Right lobe of liver (tissue), 6 donors: ENCODE measurements around the gene BTBD6. TPM values are rescaled to one million over a fixed set of nuclear protein-coding genes. Genes with fewer than 3 reads are reported as not detected.

Source experiments
- ATAC-seq, 4 donors: fragments of 200-7000 bp; cut with Tn5 transposase; one replicate each; pipeline ENCODE4 v1.9.1; 2020; ENCODE audit warnings: mild to moderate bottlenecking in 4 of 4, moderate library complexity in 4 of 4
- DNase-seq, 3 donors: peaks; one replicate each; pipeline ENCODE4 v3.0.0-alpha.2; 2020
- H3K27ac ChIP-seq, 3 donors: fragments of 200-600 bp; one replicate each; pipeline ENCODE4 v1.8.0; 2022
- H3K27me3 ChIP-seq, 2 donors: fragments of 200-600 bp; one replicate each; pipeline ENCODE4 v1.8.0; 2022
- H3K36me3 ChIP-seq, 4 donors: fragments of 200-600 bp; sonication (generic) in 1 of 4; one replicate each; pipeline versions ENCODE4 v1.5.1 to v1.8.0; 2017 to 2022; ENCODE audit warnings: control low read depth in 1 of 4
- H3K4me1 ChIP-seq, 4 donors: fragments of 200-600 bp; sonication (generic) in 1 of 4; one replicate each; pipeline versions ENCODE4 v1.5.1 to v1.8.0; 2017 to 2022; ENCODE audit warnings: control low read depth in 1 of 4
- H3K4me3 ChIP-seq, 3 donors: fragments of 200-600 bp; one replicate each; pipeline ENCODE4 v1.8.0; 2022
- H3K9me3 ChIP-seq, 4 donors: fragments of 200-600 bp; sonication (generic) in 1 of 4; one replicate each; pipeline versions ENCODE4 v1.5.1 to v1.8.0; 2017 to 2022; ENCODE audit warnings: control low read depth in 1 of 4
- POLR2A ChIP-seq: fragments of 450-650 bp; IDR thresholded peaks from one replicate; pipeline ENCODE4 v1.6.1; 2017; ENCODE audit warnings: antibody characterized with exemption, mild to moderate bottlenecking
- WGBS: methylation state at CpG from one replicate; pipeline ENCODE4 v1.1.6; 2018; ENCODE audit warnings: low coverage, low lambda C conversion rate; ENCODE audit not compliant: insufficient coverage; ENCODE audit errors: missing lambda C conversion rate; 5-methylcytosine and 5-hydroxymethylcytosine counted together
- intact Hi-C, 2 donors: fragments of 100-400 bp; cut with DNase I; formaldehyde crosslinking; loops; one replicate each; pipeline versions ENCODE4 v1.11.2 to v1.14.1; 2022
- total RNA-seq, 6 experiments: library from RNA; depleted of rRNA in 2 of 6; stranded (reverse); fragments of >200 nt in 2 of 6; fragmentation: NEBNext Ultra II Directional in 3 of 6; extraction: Animal tissue kit (Norgen Biotek cat#: 25700) in 3 of 6; gene quantifications; one replicate each; pipeline versions ENCODE4 v1.1.0 to v1.2.4, GENCODE V29; 2016 to 2023
- TF ChIP-seq, protein P1 (sequence below), 4 donors: fragments of 200-600 bp in 3 of 4; fragments of 450-650 bp in 1 of 4; IDR thresholded peaks; one replicate each; pipeline versions ENCODE4 v1.5.1 to v1.8.0; 2016 to 2022; ENCODE audit warnings: antibody characterized with exemption in 4 of 4, mild to moderate bottlenecking in 2 of 4
- donor health status: DM: no; HTN: yes; CAD: no.
- donor health status: DM: no; HTN: no; CAD: no.
- donor health status: DM: no; HTN: no; CAD: no.
- donor health status: DM: no; HTN: yes; CAD: no.
- donor health status: DM: no; HTN: yes; CAD: no.

The BTBD6 gene
- total RNA-seq, 6 experiments from 2014 or later: 16.5 to 25.0 (median 17.7) TPM

GRCh38 chr14:105250008-105250366 lies 1.7 kb downstream of the BTBD6 start:
- Histone ChIP-seq H3K36me3 (peaks cover 0 to 7% (median 2%) of the 10 kb centered on the region in 4 donors), H3K27me3 (no peaks in the 10 kb centered on the region), H3K4me1 (peaks cover 0 to 13% (median 3%) of the 10 kb centered on the region in 4 donors), H3K9me3 (no peaks in the 10 kb centered on the region), H3K27ac (no peak overlapping the region), H3K4me3 (no peak overlapping the region)
- intact Hi-C loops: no loop called here
- no peak for ATAC-seq
- no peak for DNase-seq
- no CpG with 5 or more reads among the region's 16 CpGs for WGBS
- no peak for TF ChIP-seq POLR2A
- TF ChIP-seq, protein P1, sequence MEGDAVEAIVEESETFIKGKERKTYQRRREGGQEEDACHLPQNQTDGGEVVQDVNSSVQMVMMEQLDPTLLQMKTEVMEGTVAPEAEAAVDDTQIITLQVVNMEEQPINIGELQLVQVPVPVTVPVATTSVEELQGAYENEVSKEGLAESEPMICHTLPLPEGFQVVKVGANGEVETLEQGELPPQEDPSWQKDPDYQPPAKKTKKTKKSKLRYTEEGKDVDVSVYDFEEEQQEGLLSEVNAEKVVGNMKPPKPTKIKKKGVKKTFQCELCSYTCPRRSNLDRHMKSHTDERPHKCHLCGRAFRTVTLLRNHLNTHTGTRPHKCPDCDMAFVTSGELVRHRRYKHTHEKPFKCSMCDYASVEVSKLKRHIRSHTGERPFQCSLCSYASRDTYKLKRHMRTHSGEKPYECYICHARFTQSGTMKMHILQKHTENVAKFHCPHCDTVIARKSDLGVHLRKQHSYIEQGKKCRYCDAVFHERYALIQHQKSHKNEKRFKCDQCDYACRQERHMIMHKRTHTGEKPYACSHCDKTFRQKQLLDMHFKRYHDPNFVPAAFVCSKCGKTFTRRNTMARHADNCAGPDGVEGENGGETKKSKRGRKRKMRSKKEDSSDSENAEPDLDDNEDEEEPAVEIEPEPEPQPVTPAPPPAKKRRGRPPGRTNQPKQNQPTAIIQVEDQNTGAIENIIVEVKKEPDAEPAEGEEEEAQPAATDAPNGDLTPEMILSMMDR (IDR thresholded peaks at IDR 0.05): no peak

DNA sequence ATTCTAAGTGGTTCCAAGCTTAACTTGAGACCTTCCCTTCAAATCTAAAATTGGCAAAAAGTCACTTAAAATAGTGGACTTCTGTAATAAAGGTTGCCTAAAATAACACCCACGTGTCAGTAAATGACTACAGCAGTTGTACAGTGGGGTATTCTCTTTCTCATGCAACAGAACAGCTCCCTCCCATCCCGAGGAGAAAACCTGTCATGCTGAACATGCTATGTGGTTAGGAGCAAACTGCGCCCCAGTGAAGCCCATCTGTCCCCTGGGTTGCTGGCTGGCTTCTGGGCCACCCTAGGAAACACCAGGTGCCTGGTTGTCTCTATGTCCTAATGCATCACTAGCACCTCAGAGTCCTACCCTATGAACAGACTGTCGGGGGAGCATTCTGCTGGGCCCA lies 2.7 kb downstream of the BTBD6 start:
- intact Hi-C loops: no loop called here
- TF ChIP-seq, protein P1 (IDR thresholded peaks at IDR 0.05): no peak
- no peak for TF ChIP-seq POLR2A
- H3K27ac ChIP-seq: no peak overlapping the region

GRCh38 chr14:105251920-105252319 lies 3.6 kb downstream of the BTBD6 start:
- no CpG with 5 or more reads among the region's 6 CpGs for WGBS

More for the DNA sequence above, 2.7 kb downstream of the BTBD6 start:
- peaks cover 0 to 9% (median under 1%) of the 10 kb centered on the region in 4 donors for H3K4me1 ChIP-seq
- no peaks in the 10 kb centered on the region for H3K27me3 ChIP-seq
- no peak overlapping the region for H3K4me3 ChIP-seq
- WGBS: 82% methylated on average over 2 of the region's 4 CpGs
- no peaks in the 10 kb centered on the region for H3K9me3 ChIP-seq
- ATAC-seq (no peak), DNase-seq (no peak)
- peaks cover 0 to 7% (median 2%) of the 10 kb centered on the region in 4 donors for H3K36me3 ChIP-seq

DNA sequence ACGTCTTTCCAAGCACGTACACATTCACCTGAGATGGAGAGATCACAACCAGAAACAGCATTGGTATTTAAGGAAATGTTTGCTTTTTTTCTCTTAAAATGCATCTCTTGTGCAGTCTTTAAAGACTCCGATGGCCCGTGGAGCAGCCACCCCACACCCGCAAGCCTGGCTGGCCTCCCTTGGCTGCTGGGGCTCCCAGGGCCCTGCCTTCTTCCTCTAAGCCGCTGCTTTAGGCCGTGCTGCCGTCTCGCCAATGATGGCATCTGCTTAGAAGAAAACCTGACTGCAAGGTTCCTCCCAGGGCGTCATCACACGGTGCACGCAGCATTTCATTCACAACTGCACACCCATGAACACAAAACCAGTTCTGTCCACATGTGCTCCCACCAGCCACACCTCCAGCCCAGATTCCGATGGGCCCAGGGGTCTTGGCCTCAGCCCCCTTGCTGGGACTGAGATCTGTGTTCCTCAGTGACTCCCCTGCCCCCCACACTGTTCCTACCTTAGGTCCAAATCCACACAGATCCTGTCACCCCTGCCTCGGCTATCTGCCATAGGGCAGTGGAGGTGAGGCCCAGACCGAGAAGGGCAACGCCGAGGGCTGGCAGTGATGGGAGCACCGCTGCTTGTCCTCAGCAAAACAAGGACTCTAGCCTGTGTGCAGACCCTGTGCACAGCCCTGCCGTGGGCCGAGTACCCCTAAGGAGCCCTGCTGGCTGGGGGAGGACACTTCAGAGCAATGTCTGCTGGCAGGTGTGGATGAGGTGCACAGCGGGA lies 4.4 kb downstream of the BTBD6 start:
- DNase-seq: peak in 1 of 3 donors; percentile 16
- Histone ChIP-seq H3K27me3 (no peaks in the 10 kb centered on the region), H3K27ac (no peak overlapping the region), H3K4me3 (no peak overlapping the region), H3K4me1 (peaks cover 0 to 5% (median 0%) of the 10 kb centered on the region in 4 donors), H3K9me3 (no peaks in the 10 kb centered on the region), H3K36me3 (peaks cover 0 to 7% (median 2%) of the 10 kb centered on the region in 4 donors)
- ATAC-seq: no peak
- 87% methylated on average over 3 of the region's 21 CpGs for WGBS
- TF ChIP-seq, protein P1 (IDR thresholded peaks at IDR 0.05): no peak
- TF ChIP-seq POLR2A: no peak
- intact Hi-C loops: no loop called here

More at GRCh38 chr14:105251920-105252319, 3.6 kb downstream of the BTBD6 start:
- no peak for ATAC-seq
- H3K4me3 ChIP-seq: no peak overlapping the region
- H3K27me3 ChIP-seq: no peaks in the 10 kb centered on the region
- no peak for TF ChIP-seq POLR2A
- TF ChIP-seq, protein P1 (IDR thresholded peaks at IDR 0.05): no peak
- H3K36me3 ChIP-seq: peaks cover 0 to 7% (median 2%) of the 10 kb centered on the region in 4 donors
- intact Hi-C loops: no loop called here
- DNase-seq: no peak
- H3K4me1 ChIP-seq: peaks cover 0 to 8% (median 0%) of the 10 kb centered on the region in 4 donors
- no peak overlapping the region for H3K27ac ChIP-seq
- no peaks in the 10 kb centered on the region for H3K9me3 ChIP-seq
